GM12874 (cell line): Measurements from ENCODE around the gene OPRD1.

ENCODE experiments used
- CTCF ChIP-seq: IDR thresholded peaks from 2 replicates; pipeline ENCODE4 v1.5.1; 2011; ENCODE audit warnings: low read depth, mild to moderate bottlenecking, control low read depth, low read length, moderate library complexity; ENCODE audit not compliant: insufficient read depth

OPRD1 gene

GRCh38 chr1:28819020-28819419 lies 7.0 kb downstream of the OPRD1 start:
- no peak for TF ChIP-seq CTCF

- TF ChIP-seq CTCF: no peak
Observed at GRCh38 chr1:28822799-28823198, 10.8 kb downstream of the OPRD1 start.

- no peak for TF ChIP-seq CTCF
Observed at GRCh38 chr1:28830814-28831213, 18.8 kb downstream of the OPRD1 start.

GRCh38 chr1:28832966-28833365 lies 21.0 kb downstream of the OPRD1 start:
- TF ChIP-seq CTCF: no peak

- no peak for TF ChIP-seq CTCF
Observed at GRCh38 chr1:28833381-28833780, 21.4 kb downstream of the OPRD1 start.

GRCh38 chr1:28835237-28835650 lies 23.3 kb downstream of the OPRD1 start:
- TF ChIP-seq CTCF: no peak

- TF ChIP-seq CTCF: no peak
Observed at GRCh38 chr1:28836421-28836956, 24.5 kb downstream of the OPRD1 start.
